Aorta (tissue), 5 donors: ENCODE measurements around the gene ASS1. TPM values are rescaled to one million over a fixed set of nuclear protein-coding genes. Genes with fewer than 3 reads are reported as not detected.
"Not testable (repeated sequence)": the region's sequence is repeated elsewhere in the genome, so short reads cannot be mapped to it uniquely, and the experiment has no call there.

ENCODE experiments used
- ATAC-seq: fragments of 200-7000 bp; cut with Tn5 transposase; one replicate; pipeline ENCODE4 v1.9.1; 2022; ENCODE audit warnings: moderate library complexity; ENCODE audit not compliant: low FRiP score
- DNase-seq, 2 donors: peaks; one replicate each; pipeline ENCODE4 v3.0.0-alpha.2; 2020
- H3K27ac ChIP-seq, 2 donors: one replicate each; pipeline ENCODE4 v1.5.1; 2013; ENCODE audit warnings: low read length in 2 of 2, mild to moderate bottlenecking in 2 of 2, moderate library complexity in 2 of 2, control low read depth in 1 of 2, inconsistent platforms in 1 of 2, low read depth in 1 of 2
- H3K27me3 ChIP-seq, 2 donors: one replicate each; pipeline ENCODE4 v1.6.1; 2013; ENCODE audit warnings: control low read depth in 1 of 2, low read length in 1 of 2, mild to moderate bottlenecking in 1 of 2, moderate library complexity in 1 of 2; ENCODE audit not compliant: insufficient read depth in 2 of 2, control insufficient read depth in 1 of 2
- H3K36me3 ChIP-seq, 2 donors: one replicate each; pipeline ENCODE4 v1.6.1; 2013; ENCODE audit warnings: control low read depth in 1 of 2, low read length in 1 of 2, mild to moderate bottlenecking in 1 of 2; ENCODE audit not compliant: insufficient read depth in 2 of 2, control insufficient read depth in 1 of 2
- H3K4me1 ChIP-seq, 2 donors: one replicate each; pipeline ENCODE4 v1.6.1; 2013; ENCODE audit warnings: low read length in 2 of 2, control low read depth in 1 of 2, mild to moderate bottlenecking in 1 of 2, moderate library complexity in 1 of 2; ENCODE audit not compliant: insufficient read depth in 2 of 2, control insufficient read depth in 1 of 2
- H3K4me3 ChIP-seq, 2 donors: one replicate each; pipeline ENCODE4 v1.5.1; 2013; ENCODE audit warnings: low read length in 2 of 2, control low read depth in 1 of 2, mild to moderate bottlenecking in 1 of 2
- H3K9me3 ChIP-seq: one replicate; pipeline ENCODE4 v1.6.1; 2013; ENCODE audit warnings: mild to moderate bottlenecking, low read length; ENCODE audit not compliant: control insufficient read depth
- WGBS, 2 donors: extraction: QIAGEN DNeasy Blood & Tissue Kit; methylation state at CpG; one replicate each; pipeline ENCODE4 v1.1.7; 2013; 5-methylcytosine and 5-hydroxymethylcytosine counted together
- intact Hi-C, 2 donors: fragments of 100-400 bp; cut with DNase I; formaldehyde crosslinking; loops; one replicate each; pipeline versions ENCODE4 v1.14.2 to v1.15.0; 2022
- polyA plus RNA-seq, 2 donors: library from polyadenylated mRNA; stranded (reverse); fragments of 200-250 nt; gene quantifications; one replicate each; pipeline ENCODE4 v1.2.3, GENCODE V29; 2013
- total RNA-seq, 2 donors: library from RNA; stranded (reverse); fragmentation: NEBNext Ultra II Directional; extraction: Animal tissue kit (Norgen Biotek cat#: 25700); gene quantifications; one replicate each; pipeline ENCODE4 v1.2.1, GENCODE V29; 2021
- donor health status: healthy with polysubstance abuse.
- donor health status: Bipolar disorder and iron deficiency.
- donor health status: DM: no; HTN: no; CAD: no.
- donor health status: DM: no; HTN: no; CAD: no.
- donor health status: DM: yes; HTN: yes; CAD: no.

Gene ASS1
- total and polyA plus RNA-seq, 4 donors, result 52.0 to 99.0 (median 78.5) TPM

GRCh38 chr9:130434656-130435055 is 10.1 kb upstream of the ASS1 start:
- H3K9me3 ChIP-seq, intact Hi-C loops, H3K27me3 ChIP-seq, H3K36me3 ChIP-seq, H3K4me1 ChIP-seq, ATAC-seq, H3K4me3 ChIP-seq, H3K27ac ChIP-seq, DNase-seq: not testable (repeated sequence)
- WGBS, 2 donors, result 87 to 97% methylated on average over 5 of the region's 5 CpGs

GRCh38 chr9:130437011-130437789 is 7.6 kb upstream of the ASS1 start:
- H3K4me3 ChIP-seq, result no peak overlapping the region
- intact Hi-C loops, result no loop called here
- WGBS, 2 donors, result 75 to 83% methylated on average over 15 of the region's 15 CpGs

GRCh38 chr9:130438382-130438981 is 6.3 kb upstream of the ASS1 start:
- Histone ChIP-seq H3K4me1 (no peaks in the 10 kb centered on the region), H3K36me3 (no peaks in the 10 kb centered on the region), H3K4me3 (no peak overlapping the region), H3K27me3 (no peaks in the 10 kb centered on the region), H3K27ac (no peak overlapping the region), H3K9me3 (peaks cover 2% of the 10 kb centered on the region)
- intact Hi-C loops, result no loop called here
- ATAC-seq, result peak; percentile 7
- DNase-seq, result no peak
- WGBS, 2 donors, result 83% methylated on average over 6 of the region's 6 CpGs

More at GRCh38 chr9:130437011-130437789, 7.6 kb upstream of the ASS1 start:
- H3K4me1 ChIP-seq, result no peaks in the 10 kb centered on the region
- ATAC-seq (no peak), DNase-seq (no peak)
- no peaks in the 10 kb centered on the region for H3K27me3 ChIP-seq
- no peaks in the 10 kb centered on the region for H3K36me3 ChIP-seq
- H3K27ac ChIP-seq, result no peak overlapping the region
- H3K9me3 ChIP-seq, result peaks cover 2% of the 10 kb centered on the region

- no peaks in the 10 kb centered on the region for H3K36me3 ChIP-seq
- H3K9me3 ChIP-seq, result peaks cover 2% of the 10 kb centered on the region
- WGBS, 2 donors, result 94 to 98% methylated on average over 1 of the region's 1 CpG
- no peak for ATAC-seq
- no peak for DNase-seq
- H3K27ac ChIP-seq, result no peak overlapping the region
- H3K4me1 ChIP-seq, result no peaks in the 10 kb centered on the region
- no peaks in the 10 kb centered on the region for H3K27me3 ChIP-seq
- intact Hi-C loops, result no loop called here
- no peak overlapping the region for H3K4me3 ChIP-seq
Observed at GRCh38 chr9:130441031-130441430, 3.7 kb upstream of the ASS1 start.

GRCh38 chr9:130442746-130443455 is 1.9 kb upstream of the ASS1 start:
- 92 to 94% methylated on average over 9 of the region's 9 CpGs for WGBS, 2 donors
- intact Hi-C loops, result no loop called here

GRCh38 chr9:130443456-130443801 is 1.3 kb upstream of the ASS1 start:
- Histone ChIP-seq H3K4me1 (no peaks in the 10 kb centered on the region), H3K36me3 (no peaks in the 10 kb centered on the region), H3K27ac (no peak overlapping the region), H3K27me3 (no peaks in the 10 kb centered on the region), H3K9me3 (peaks cover 2% of the 10 kb centered on the region), H3K4me3 (no peak overlapping the region)
- DNase-seq (no peak), ATAC-seq (no peak)
- intact Hi-C loops, result no loop called here
- 89 to 90% methylated on average over 6 of the region's 6 CpGs for WGBS, 2 donors

More at GRCh38 chr9:130442746-130443455, 1.9 kb upstream of the ASS1 start:
- H3K4me1 ChIP-seq, result no peaks in the 10 kb centered on the region
- ATAC-seq (no peak), DNase-seq (no peak)
- no peaks in the 10 kb centered on the region for H3K36me3 ChIP-seq
- H3K27ac ChIP-seq, result no peak overlapping the region
- no peaks in the 10 kb centered on the region for H3K27me3 ChIP-seq
- no peak overlapping the region for H3K4me3 ChIP-seq
- peaks cover 2% of the 10 kb centered on the region for H3K9me3 ChIP-seq

- peaks cover 2% of the 10 kb centered on the region for H3K9me3 ChIP-seq
- no peaks in the 10 kb centered on the region for H3K4me1 ChIP-seq
- WGBS, 2 donors, result 45 to 46% methylated on average over 14 of the region's 14 CpGs
- no peak overlapping the region for H3K27ac ChIP-seq
- intact Hi-C loops, result no loop called here
- DNase-seq (no peak), ATAC-seq (no peak)
- peak overlapping the region in 1 of 2 donors; percentile 72 for H3K4me3 ChIP-seq
- no peaks in the 10 kb centered on the region for H3K27me3 ChIP-seq
- no peaks in the 10 kb centered on the region for H3K36me3 ChIP-seq
Observed at GRCh38 chr9:130443840-130444492, 795 bp upstream of the ASS1 start.

- Histone ChIP-seq H3K9me3 (peaks cover 2% of the 10 kb centered on the region), H3K4me3 (peak overlapping the region; percentile 19 to 72), H3K27ac (peak overlapping the region in 1 of 2 donors; percentile 65), H3K27me3 (no peaks in the 10 kb centered on the region), H3K36me3 (no peaks in the 10 kb centered on the region), H3K4me1 (no peaks in the 10 kb centered on the region)
- ATAC-seq, result peak; percentile 79
- 2 to 3% methylated on average over 30 of the region's 30 CpGs for WGBS, 2 donors
- DNase-seq, result peak; percentile 85 to 90
- intact Hi-C loops, result no loop called here
Observed at GRCh38 chr9:130445268-130445983, 665 bp downstream of the ASS1 start.
